ENCODE results near the gene PPFIBP2. TPM values are rescaled to one million over a fixed set of nuclear protein-coding genes. Genes with fewer than 3 reads are reported as not detected.
"Not testable (repeated sequence)": the region's sequence is repeated elsewhere in the genome, so short reads cannot be mapped to it uniquely, and the experiment has no call there.

The PPFIBP2 gene
- total RNA-seq, 1 donor from 2014 or later = 415 TPM

DNA sequence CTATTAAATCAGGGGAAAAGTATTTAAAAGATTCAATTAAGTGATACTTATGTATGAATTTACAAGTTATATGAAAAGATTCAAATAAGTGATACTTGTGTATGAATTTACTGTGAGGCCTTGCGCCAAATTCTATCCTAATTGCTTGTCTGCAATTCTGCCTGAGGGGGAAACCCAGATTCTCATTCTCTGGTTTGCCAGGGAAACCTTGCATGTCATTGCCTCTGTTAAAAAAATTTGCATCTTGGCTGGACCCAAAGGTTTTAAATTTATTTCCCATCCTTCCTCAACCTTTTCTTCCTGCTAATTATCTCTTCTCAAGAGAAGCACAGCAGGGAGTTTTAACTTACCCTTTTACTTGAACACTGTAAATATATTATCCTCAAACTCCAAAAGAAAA is 14.7 kb upstream of the PPFIBP2 start:
- DNase-seq (ENCODE audit: low spot score) = no peak

DNA sequence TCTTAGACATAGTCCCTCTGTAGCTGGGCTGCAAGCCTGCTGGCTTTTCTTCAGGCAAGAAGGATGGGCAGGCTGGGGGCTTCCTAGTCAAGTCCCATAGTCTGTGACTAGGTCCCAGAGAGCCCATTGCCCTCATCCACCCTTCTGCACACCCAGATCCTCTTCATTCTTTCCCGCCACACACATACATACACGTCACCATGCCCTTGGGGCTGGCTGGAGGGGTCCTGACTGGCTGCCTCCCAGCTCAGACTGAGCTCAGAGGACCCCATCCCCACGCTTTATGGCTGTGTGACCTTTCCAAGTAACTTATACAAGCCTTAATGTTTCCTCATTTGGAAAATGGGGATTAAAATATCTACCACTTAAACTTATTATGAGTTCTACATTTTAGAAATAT is 13.5 kb upstream of the PPFIBP2 start:
- no peak for DNase-seq (ENCODE audit: low spot score)

DNA sequence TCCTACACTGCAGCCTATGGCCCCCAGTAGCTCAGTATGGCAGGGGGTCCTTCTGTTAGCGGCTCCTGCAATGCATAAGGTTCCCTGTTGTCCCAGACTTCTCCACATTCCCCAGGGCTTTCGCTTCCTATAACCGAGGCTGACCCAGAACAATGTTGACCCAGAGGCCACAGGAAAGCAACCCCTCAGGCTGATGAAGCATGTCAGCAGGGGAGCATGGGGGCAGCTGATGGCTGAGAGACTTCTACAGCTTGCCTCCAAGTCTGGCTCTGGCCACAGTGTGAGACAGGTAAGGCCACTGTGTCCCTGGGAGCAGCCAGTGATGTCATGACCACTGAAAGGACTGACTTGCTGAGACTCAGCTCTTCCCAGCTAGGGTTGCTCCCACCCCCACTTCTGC is 12.5 kb upstream of the PPFIBP2 start:
- DNase-seq (ENCODE audit: low spot score) = no peak

DNA sequence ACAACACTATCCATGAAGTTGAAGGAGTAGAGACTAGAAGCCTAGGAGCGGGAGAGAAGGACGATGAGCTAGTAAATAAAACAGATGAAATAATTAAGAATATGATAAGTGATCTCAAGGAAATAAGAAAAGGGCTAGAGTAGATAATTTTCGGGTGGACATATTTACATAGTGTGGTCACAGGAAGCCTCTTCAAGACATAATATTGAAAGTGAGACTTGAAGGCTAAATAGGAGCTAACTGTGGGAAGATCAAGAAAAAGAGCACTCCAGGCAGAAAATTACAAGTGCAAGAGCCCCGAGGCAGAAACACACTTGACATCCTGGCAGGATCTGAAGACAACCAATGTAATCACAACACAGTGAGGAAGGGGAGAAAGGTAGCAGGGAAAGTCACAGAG is 11.9 kb upstream of the PPFIBP2 start:
- no peak for DNase-seq (ENCODE audit: low spot score)

DNA sequence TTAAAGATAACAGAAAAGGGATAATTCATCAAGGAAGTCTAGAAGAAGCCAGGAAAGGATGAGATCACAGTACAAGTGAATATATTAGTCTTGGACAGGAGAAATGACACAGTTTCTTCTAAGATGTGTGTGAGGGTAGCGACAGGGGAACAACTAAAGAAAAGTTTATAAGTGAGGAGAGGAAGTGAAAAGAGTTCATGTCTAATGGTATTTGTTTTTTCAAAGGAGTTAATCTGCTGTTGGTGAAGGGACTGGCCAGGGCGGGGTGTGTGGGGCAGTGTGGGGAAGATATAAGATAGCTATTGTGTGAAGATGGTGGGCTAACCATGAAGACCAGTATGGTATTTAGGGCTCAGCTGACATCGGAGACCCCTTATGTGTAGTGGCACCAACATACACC is 7.6 kb upstream of the PPFIBP2 start:
- DNase-seq (ENCODE audit: low spot score) = no peak

DNA sequence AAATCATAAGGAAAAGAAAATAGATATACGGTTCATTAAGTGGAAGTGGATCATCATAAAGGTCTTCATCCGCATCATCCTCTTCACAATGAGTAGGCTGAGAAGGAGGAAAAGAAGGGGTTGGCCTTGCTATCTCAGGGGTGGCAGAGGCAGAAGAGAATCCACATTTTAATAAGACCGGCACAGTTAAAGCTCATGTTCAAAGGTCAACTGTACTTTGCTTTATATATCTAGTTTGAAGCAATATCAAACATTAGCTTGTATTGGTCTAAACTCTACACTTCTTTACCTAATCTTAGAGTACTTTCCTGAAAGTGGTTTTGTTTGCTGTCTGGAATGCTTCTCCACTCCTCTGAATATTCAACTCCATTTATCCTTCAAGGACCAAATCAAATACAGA is 5.7 kb upstream of the PPFIBP2 start:
- no peak for DNase-seq (ENCODE audit: low spot score)

DNA sequence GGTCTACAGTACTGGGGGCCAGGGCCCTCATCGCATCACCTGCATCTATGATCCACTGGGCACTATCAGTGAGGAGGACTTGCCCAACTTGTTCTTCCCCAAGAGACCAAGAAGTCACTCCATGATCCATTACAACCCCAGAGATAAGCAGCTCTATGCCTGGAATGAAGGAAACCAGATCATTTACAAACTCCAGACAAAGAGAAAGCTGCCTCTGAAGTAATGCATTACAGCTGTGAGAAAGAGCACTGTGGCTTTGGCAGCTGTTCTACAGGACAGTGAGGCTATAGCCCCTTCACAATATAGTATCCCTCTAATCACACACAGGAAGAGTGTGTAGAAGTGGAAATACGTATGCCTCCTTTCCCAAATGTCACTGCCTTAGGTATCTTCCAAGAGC is 3.8 kb upstream of the PPFIBP2 start:
- DNase-seq (ENCODE audit: low spot score) = no peak

DNA sequence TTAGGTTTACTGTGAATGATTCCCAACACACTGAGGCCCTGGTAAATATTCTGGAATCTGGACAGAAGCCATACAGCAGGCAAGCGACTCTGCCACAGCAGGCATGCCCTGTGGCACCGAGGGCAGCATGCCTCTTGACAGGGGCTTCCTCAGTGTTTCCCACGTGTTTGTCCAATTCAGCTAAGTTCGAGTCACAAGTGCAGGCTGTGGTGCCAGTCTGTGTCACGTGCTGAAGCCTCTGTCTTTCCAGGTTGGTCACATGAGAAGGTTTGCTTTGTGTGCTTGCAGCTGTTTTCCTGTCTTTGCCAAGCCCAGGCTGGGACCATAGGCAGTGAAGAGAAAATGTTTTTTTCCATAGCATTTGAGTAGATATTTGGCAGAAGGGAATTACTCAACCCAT is 2.4 kb upstream of the PPFIBP2 start:
- peak; percentile 63 for DNase-seq (ENCODE audit: low spot score)

DNA sequence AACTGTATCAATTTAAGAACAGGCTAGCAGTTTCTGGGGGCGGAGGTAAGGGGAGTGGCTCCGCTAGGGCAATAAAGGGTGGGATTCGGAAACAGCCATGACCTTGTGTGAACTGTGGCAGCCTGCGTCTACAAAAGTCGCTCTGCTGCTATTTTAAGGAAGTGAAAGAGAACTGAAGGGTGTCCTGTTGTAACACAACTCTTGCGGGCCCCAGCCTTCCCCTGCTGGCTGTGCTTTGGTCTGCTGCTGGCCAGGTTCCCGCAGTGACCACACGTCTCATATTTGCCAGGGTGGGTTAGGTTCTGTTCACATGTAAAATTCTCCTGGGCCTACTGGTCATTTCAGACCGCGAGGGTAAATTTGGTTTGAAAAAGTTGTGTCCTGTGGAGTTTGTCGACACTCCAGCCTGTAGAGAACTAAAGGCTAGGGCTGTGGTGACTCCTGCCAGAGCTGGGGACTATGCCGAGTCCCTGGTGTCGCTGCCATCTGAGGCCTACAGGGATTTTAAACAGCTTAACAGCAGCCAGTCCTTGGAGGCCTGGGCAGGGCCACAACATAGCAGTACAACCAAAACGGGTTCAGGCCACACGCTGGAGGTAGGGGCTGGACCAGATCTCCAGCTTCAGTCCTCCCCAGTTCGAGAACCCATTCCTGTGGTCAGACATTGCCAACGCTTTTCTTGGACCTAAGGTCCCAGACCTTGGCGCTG is 1.1 kb upstream of the PPFIBP2 start:
- peak; percentile 82 for DNase-seq (ENCODE audit: low spot score)

DNA sequence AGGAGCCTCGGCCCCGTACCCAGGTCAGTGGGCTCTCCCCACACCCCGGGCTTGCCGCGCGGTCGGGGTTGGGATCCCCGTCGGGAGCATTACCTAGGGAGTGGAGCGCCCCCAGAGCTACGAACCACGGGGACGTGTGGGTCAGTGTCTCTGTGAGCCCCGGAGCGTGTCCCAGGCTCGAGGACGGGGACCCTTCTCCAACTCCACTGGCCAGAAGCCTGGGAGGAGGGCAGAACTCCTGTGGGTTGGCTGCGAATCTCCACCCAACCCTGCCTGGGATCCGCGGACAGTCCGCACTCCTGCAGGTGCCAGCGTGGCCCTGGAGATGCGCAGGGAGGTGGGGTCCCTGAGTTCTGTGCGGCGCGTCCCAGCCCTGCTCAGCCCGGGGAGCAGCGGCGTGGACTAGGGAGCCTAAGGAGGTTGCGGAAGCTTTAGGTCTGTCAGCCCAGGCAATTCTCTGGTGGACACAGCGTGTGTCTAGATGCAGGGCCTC is 346 bp downstream of the PPFIBP2 start:
- no peak for DNase-seq (ENCODE audit: low spot score)

DNA sequence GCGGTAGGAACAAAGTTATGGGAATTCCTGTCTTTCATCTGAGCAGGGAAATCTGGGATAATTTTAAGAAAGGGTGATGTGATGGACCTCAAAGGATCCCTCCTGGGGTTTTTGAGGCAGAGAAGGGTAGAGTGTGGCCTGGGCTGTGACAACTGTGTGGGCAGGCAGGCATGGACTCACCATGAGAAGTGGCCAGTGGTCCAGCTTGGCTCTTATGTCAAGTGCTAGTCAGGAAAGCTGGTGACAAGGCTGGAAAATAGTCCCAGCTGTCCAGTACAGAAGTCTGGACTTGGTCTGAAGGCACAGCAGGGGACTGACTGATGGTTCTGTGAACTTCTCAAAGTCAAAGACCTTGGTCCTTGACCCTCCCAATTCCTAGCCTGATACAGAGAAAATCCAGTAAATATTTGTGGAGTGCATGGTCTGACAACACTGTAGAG is 1.7 kb downstream of the PPFIBP2 start:
- no peak for DNase-seq (ENCODE audit: low spot score)

DNA sequence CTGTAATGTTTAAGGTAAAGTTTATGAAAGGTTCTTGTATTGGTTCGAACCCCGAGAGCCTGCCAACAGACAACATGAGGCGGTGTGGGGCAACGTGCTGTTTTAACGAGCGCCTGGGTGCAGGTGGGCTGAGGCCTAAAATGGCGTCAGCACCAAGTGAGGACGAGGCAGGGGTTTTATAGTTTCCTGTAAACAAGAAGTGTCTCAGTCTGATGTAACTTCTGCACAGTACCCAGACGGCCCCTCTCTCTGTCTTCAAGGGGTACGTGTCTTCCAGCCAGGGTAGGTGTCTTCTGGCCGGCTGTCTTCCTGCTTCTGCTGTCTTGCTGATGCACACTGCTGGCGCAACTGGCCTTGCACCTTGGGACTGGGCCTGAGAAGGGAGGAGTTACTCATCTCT is 2.7 kb downstream of the PPFIBP2 start:
- no peak for DNase-seq (ENCODE audit: low spot score)

DNA sequence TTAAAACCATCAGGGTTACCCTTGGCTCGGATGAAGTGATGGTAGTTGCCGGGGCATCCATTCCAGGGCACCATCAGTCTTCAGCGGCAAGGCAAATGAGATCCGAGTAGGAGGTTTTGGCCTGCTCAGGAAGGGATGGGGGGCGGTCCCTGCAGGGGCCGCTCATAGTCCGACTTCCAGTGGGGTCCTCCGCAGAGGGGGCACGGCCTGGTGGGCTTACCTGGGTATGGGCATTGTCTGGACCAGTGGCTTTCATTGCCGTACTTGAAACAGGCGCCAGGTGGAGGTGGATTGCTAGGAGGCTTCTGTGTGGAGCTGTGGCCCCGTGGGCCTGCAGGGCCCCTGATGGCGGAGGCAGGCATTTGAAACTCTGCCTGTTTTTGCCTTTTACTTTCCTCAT is 3.9 kb downstream of the PPFIBP2 start:
- not testable (repeated sequence) for DNase-seq (ENCODE audit: low spot score)

DNA sequence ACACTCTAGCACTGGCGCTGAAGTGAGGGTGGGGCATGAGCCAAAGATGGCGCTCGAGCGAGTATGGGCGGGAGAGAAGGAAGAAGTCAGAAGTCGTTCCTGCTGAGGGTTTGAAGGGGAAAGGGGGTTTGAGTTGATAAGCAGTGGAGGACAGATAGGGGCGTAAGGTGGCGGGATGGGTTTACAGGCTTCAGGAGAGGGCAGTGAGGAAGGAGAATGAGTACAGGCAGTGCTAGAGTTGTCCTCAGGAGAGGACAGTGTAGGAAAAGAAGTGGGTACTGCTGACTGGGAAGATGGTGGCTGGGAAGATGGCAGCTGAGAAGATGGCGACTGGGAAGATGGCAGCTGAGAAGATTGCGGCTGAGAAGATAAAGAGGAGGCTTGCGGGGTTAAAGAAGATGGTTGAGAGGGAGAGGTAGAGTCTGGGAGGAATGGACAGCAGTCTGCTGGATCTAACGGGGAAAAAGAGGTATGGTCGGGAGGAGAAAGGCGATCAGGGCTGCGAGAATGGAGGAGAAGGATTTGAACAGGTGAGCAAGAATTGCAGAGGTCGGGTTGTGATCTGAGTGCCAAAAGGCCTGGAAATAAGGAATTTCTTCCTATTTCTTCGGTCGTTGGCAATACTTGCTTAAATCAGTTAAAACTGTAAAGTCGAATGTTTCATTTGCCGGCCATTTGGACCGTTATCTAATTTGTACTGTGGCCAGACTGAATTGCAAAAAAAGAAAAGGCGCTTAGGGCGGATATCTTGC is 5.2 kb downstream of the PPFIBP2 start:
- DNase-seq (ENCODE audit: low spot score) = no peak

DNA sequence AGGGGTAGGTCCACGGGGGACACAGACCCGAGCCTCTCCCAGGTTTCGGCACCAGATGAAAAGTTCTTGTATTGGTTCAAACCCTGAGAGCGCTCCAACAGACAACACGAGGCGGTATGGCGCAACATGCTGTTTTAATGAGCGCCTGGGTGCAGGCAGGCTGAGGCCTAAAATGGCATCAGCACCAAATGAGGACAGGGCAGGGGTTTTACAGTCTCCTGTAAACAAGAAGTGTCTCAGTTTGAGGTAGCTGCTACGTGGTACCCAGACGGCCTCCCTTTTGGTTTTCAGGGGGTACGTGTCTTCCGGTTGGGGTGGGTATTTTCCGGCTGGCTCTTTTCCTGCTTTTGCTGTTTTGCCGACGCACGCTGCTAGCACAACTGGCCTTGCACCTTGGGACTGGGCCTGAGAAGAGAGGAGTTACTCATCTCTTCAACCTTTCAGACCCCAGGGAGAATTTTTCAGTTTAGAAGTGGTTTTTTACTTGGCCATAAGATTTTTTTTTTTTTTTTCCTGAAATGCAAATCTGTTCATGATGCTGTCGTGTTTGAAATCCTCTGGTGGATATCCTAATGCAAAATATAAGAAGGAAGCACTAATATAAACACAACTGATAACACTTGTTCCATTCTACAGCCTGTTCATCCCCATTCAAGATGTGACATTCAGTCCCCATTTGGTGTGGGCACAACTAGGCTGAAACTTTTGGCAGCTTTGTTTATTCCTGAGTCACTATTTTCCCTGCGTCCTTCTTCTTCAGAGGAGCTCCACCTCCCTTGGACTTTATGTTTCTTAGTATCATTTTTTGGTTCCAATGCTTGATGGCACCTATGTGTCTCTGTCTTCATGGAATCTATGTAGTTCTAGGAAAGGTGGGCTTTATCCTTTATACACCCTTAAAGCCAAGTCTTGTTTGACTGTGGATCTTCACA is 6.5 kb downstream of the PPFIBP2 start:
- DNase-seq (ENCODE audit: low spot score) = no peak

DNA sequence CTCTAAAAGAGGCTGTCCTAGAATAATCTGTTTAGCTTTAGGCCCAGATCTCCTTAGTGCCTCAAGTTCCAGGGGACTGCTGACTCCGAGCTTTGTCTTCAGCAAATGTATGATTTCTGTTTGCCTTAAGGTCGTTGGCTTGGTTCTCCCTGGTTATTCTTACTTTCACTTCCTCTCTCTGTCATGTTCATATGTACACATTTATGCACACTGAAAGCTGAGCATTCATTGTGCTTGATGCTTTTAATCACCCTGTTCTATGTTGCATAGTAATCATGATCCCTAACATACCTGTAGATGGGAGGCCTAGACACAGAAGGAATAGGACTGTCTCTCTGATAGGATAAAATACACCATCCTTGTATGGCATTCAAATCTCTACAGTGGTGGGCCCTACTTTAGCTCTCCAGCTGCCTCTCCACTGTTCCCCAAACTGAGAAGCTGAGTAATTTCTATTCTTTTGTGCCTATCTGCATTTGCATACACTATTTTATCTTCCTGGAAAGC is 7.2 kb downstream of the PPFIBP2 start:
- DNase-seq (ENCODE audit: low spot score) = no peak

DNA sequence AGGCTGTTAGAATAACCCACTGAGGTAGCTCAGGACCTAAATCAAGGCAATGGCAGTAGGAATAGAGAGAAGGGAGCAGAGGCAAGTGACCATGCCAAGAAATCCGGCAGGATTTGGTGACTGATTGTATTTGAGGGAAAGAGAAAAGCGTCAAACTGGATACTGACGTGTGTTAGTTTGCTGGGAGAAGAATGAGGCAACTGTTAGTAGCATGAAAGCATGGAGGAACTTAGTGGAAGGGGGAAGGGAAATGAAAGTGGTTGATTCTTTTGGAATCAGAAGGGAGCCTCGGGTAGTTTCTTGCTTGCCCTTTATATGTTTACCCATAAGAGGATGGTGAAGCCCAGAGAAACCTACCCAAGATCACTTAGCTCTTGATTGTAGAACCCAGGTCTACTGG is 8.3 kb downstream of the PPFIBP2 start:
- no peak for DNase-seq (ENCODE audit: low spot score)

DNA sequence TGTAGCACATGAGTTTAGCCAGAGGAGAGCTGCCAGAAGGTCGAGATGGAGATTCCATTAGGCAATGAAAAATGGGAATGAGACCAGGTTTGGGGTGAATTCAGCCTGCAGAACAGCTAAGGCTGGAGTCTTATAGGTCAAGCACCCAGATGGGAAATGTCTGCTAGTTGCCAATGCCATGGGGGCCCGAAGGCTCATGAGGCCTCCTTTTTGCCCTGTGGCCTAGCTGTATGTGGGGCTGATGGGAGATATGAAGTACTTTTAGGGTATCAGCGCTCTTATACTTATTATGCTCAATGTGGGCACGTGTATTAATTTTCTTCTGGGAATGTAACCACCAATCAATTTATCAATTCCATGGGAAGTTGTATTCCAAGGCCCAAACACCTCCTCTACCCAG is 8.7 kb downstream of the PPFIBP2 start:
- no peak for DNase-seq (ENCODE audit: low spot score)

DNA sequence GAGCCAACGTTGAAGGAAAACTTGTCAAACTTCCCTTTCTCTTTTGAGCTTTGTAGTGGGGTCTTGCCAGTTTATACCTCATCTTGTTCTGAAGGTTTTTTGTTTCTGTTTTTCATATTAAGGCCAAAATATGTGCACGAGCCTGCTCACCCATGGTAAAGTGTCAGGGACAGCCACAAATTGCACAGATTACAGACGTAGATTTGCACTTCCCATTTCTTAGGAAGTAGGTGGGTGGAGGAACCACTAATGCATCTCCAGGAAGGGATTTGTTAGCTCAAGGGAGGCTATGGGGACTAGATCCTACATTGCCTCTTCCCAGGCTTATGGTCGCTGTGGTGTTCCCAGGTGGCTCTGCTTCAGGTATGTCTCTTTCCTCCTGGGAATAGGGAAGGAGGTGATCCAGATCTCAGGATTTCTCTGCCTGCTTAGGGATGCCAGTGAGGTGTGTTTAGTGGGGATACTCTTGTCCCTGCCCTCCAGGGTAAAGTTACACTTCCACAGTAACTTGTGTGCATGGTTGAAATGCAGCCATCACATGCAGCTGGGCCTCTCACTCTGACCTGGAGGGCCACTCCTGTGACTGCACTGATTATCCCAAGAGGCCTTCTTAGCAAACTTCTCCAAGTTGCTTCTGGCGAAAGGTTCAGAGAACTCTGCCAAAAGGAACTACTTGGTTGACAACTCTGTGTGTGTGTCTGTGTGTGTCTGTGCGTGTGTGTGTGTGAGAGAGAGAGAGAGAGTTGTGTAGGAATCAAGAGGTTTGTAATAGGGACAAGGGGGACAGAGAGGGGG is 9.8 kb downstream of the PPFIBP2 start:
- no peak for DNase-seq (ENCODE audit: low spot score)

DNA sequence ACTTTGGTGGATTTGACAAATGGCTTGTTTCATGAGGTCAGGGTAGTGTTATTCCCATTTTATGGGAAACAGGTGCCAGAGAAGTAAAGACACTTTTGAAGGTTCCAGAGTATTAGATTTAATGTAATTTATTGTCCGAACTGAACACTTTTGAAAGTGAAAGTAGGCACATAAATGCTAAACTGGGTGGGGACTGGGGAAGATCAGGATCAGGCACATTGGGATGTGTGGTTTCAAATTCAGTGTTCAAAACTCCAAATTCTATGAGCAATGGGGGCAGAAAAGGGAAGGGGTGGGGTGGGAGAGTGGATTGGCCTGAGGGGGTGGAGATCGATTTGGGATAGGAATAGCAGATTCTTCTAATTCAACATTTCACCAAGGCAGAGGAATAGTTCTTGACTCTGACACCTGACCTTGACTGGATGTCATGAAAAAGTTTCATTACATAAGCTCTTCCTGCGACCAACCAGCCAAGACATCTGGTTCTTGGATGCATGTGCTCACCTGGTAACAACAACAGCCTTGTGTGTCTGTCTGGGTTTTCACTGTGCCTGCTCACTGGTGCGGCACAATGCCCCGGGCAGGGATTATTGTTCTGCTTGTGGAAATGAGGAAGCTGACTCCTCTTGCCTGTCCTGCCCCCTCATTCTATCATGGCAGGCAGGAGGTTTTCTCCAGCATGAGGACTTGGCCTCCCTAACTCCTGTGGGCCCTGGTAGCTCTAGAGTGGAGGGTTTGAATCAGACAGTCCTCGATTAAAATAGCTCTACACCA is 10.8 kb downstream of the PPFIBP2 start:
- no peak for DNase-seq (ENCODE audit: low spot score)
